ENCODE results near the gene SMPD2. TPM values are rescaled to one million over a fixed set of nuclear protein-coding genes. Genes with fewer than 3 reads are reported as not detected.
A peak's percentile ranks its signal among the peaks of the same experiment; 100 is the strongest.

The SMPD2 gene
- total RNA-seq, 1 experiment from 2014 or later: 14.7 TPM

DNA sequence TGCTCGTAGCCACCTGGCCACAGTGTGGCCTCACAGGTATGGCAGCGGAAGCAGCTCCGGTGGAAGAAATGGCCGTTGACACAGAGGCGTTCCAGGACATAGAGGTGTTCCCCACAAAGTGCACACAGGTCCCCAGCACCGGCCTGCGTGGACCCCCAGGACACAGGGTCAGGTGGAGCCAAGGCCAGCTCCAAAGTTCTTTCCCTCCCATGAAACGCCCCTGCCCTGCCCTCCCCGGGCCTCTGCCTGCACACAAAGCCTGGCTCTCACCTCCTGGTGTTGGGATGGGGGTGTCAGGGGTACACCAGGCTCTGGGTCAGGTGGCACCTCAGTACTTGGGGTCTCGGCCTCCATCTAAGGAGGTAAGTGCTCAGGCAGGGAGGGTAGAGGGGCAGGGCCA lies 6.6 kb downstream of the SMPD2 start (continued):
- TF ChIP-seq, protein P1, sequence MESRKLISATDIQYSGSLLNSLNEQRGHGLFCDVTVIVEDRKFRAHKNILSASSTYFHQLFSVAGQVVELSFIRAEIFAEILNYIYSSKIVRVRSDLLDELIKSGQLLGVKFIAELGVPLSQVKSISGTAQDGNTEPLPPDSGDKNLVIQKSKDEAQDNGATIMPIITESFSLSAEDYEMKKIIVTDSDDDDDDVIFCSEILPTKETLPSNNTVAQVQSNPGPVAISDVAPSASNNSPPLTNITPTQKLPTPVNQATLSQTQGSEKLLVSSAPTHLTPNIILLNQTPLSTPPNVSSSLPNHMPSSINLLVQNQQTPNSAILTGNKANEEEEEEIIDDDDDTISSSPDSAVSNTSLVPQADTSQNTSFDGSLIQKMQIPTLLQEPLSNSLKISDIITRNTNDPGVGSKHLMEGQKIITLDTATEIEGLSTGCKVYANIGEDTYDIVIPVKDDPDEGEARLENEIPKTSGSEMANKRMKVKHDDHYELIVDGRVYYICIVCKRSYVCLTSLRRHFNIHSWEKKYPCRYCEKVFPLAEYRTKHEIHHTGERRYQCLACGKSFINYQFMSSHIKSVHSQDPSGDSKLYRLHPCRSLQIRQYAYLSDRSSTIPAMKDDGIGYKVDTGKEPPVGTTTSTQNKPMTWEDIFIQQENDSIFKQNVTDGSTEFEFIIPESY (IDR thresholded peaks at IDR 0.05; ENCODE audit: extremely low read depth, insufficient replicate concordance, low read length): no peak
- TF ChIP-seq CEBPB (IDR thresholded peaks at IDR 0.05; ENCODE audit: low read depth) (no peak), EZH2 (IDR thresholded peaks at IDR 0.05) (no peak), POLR2A (IDR thresholded peaks at IDR 0.05; ENCODE audit: borderline replicate concordance, extremely low read depth, insufficient read depth, insufficient read length) (no peak), CBX3 (IDR thresholded peaks at IDR 0.05; ENCODE audit: low read depth) (no peak)

DNA sequence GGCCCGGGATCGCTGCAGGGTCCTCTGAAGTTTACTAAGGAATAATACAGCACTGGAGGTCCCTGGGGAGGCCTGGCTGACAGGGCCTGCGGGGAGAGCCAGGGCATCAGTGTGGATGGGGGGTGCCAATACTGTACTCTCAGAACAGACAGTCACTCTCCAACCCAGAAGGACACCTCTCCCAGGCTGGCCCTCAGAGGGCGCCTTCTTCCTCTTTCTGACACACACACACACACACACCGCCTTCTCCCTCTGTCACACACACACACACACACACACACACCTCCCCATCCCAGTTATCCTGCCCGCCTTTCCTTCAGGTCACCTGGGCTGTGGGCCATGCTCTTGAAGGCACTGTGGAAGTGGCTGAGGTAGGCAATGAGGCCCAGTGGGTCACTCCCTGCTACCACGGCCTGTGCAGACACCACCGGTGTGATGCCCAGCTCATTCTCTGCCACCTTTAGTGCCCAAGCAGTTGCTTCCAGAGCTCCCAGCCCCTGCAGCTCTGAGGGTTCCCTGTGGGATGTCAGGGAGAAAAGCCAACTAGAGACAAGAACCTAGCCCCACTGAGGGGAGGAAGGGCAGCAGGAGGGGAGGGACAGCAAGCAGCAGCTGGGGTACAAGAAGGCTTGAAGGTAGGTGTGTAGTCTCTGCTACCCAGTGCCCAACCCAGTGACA lies 7.5 kb downstream of the SMPD2 start:
- no peak for TF ChIP-seq ZNF274 (IDR thresholded peaks at IDR 0.05; ENCODE audit: low read depth, low read length)
- TF ChIP-seq, protein P2, sequence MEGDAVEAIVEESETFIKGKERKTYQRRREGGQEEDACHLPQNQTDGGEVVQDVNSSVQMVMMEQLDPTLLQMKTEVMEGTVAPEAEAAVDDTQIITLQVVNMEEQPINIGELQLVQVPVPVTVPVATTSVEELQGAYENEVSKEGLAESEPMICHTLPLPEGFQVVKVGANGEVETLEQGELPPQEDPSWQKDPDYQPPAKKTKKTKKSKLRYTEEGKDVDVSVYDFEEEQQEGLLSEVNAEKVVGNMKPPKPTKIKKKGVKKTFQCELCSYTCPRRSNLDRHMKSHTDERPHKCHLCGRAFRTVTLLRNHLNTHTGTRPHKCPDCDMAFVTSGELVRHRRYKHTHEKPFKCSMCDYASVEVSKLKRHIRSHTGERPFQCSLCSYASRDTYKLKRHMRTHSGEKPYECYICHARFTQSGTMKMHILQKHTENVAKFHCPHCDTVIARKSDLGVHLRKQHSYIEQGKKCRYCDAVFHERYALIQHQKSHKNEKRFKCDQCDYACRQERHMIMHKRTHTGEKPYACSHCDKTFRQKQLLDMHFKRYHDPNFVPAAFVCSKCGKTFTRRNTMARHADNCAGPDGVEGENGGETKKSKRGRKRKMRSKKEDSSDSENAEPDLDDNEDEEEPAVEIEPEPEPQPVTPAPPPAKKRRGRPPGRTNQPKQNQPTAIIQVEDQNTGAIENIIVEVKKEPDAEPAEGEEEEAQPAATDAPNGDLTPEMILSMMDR (IDR thresholded peaks at IDR 0.05 in 2 of 3, conservative IDR thresholded peaks at IDR 0.05 in 1 of 3; ENCODE audit: borderline replicate concordance in 1 of 3, insufficient read depth in 1 of 3, low read depth in 2 of 3, low read length in 2 of 3): peak in 1 of 3 experiments; percentile 6; a peak in 1 of 6 replicates
- CTCF ChIA-PET: no interaction called here
- H4K20me1 ChIP-seq (ENCODE audit: insufficient read depth): no peaks in the 10 kb centered on the region
- H3K9me3 ChIP-seq (ENCODE audit: control insufficient read depth in 1 of 2, insufficient read depth in 1 of 2, low read depth in 1 of 2, low read length in 2 of 2): no peaks in the 10 kb centered on the region
- RAD21 ChIA-PET (ENCODE audit: low non-redundant PET in 1 of 2, low total read pairs in 2 of 2, uncharacterized antibody in 2 of 2, unreplicated experiment in 2 of 2): no interaction called here
- no peak overlapping the region for H3K9ac ChIP-seq (ENCODE audit: low read length)
- no peak overlapping the region for H3K27ac ChIP-seq (ENCODE audit: low read depth, low read length)
- no TSS peak for BruUV-seq (replicated peaks)
- ATAC-seq: peak; percentile 64
- H3K36me3 ChIP-seq (ENCODE audit: control insufficient read depth in 1 of 2, insufficient read depth in 2 of 2, low read length in 2 of 2): peaks cover 5 to 6% of the 10 kb centered on the region in 2 experiments; a peak in 2 of 4 replicates
- no peak overlapping the region for H3K4me3 ChIP-seq (replicated peaks in 1 of 2; ENCODE audit: low read depth in 1 of 2, low read length in 2 of 2)
- no peaks in the 10 kb centered on the region for H3K9me2 ChIP-seq (ENCODE audit: insufficient read depth)
- no peak overlapping the region for H2AFZ ChIP-seq (ENCODE audit: low read depth, low read length, poor library complexity, severe bottlenecking)
- 0 out of 4 replicates have a peak, but pooled peaks cover 0 to 3% of the 10 kb centered on the region in 2 experiments for H3K4me1 ChIP-seq (ENCODE audit: control insufficient read depth in 1 of 2, insufficient read depth in 2 of 2, low read length in 2 of 2)
- H3K4me2 ChIP-seq (ENCODE audit: low read length): no peak overlapping the region
- no peaks in the 10 kb centered on the region for H3K27me3 ChIP-seq (ENCODE audit: insufficient read depth, low read length)
- intact Hi-C loops (cut with micrococcal nuclease): no loop called here
- H3K79me2 ChIP-seq (ENCODE audit: insufficient read depth, low read length): no peaks in the 10 kb centered on the region
- POLR2A ChIA-PET: no interaction called here
- no peak for DNase-seq (ENCODE audit: low read depth, low spot score)

Data from HCT116 (cell line).